ENCODE measurements around the gene UBE2B.

GRCh38 chr5:134403951-134404350 lies 32.6 kb downstream of the UBE2B start:
- TF ChIP-seq CTCF (IDR thresholded peaks at IDR 0.05) (no peak), GABPB1 (CRISPR knock-in tag; IDR thresholded peaks at IDR 0.05) (no peak), ZSCAN18 (CRISPR knock-in tag; IDR thresholded peaks at IDR 0.05) (no peak), E2F1 (CRISPR knock-in tag; IDR thresholded peaks at IDR 0.05) (no peak), AFF4 (CRISPR knock-in tag; IDR thresholded peaks at IDR 0.05; ENCODE audit: borderline replicate concordance) (no peak), NFE2L1 (CRISPR knock-in tag; IDR thresholded peaks at IDR 0.05) (no peak), ZNF121 (CRISPR knock-in tag; IDR thresholded peaks at IDR 0.05) (no peak), ATF3 (CRISPR knock-in tag; conservative IDR thresholded peaks at IDR 0.05) (no peak), PREB (CRISPR knock-in tag; IDR thresholded peaks at IDR 0.05; ENCODE audit: borderline replicate concordance) (no peak), MAX (CRISPR knock-in tag; IDR thresholded peaks at IDR 0.05) (no peak), ZNF263 (CRISPR knock-in tag; IDR thresholded peaks at IDR 0.05; ENCODE audit: low read depth) (no peak)
- TF ChIP-seq, protein P1, sequence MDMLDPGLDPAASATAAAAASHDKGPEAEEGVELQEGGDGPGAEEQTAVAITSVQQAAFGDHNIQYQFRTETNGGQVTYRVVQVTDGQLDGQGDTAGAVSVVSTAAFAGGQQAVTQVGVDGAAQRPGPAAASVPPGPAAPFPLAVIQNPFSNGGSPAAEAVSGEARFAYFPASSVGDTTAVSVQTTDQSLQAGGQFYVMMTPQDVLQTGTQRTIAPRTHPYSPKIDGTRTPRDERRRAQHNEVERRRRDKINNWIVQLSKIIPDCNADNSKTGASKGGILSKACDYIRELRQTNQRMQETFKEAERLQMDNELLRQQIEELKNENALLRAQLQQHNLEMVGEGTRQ (CRISPR knock-in tag; IDR thresholded peaks at IDR 0.05), result no peak
- TF ChIP-seq, protein P2, sequence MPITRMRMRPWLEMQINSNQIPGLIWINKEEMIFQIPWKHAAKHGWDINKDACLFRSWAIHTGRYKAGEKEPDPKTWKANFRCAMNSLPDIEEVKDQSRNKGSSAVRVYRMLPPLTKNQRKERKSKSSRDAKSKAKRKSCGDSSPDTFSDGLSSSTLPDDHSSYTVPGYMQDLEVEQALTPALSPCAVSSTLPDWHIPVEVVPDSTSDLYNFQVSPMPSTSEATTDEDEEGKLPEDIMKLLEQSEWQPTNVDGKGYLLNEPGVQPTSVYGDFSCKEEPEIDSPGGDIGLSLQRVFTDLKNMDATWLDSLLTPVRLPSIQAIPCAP (CRISPR knock-in tag; IDR thresholded peaks at IDR 0.05), result no peak
- TF ChIP-seq, protein P3, sequence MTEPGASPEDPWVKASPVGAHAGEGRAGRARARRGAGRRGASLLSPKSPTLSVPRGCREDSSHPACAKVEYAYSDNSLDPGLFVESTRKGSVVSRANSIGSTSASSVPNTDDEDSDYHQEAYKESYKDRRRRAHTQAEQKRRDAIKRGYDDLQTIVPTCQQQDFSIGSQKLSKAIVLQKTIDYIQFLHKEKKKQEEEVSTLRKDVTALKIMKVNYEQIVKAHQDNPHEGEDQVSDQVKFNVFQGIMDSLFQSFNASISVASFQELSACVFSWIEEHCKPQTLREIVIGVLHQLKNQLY (CRISPR knock-in tag; IDR thresholded peaks at IDR 0.05), result no peak
